ENCODE measurements around the gene OSCAR.

OSCAR gene

GRCh38 chr19:54125713-54126112 is 25.1 kb upstream of the OSCAR start:
- TF ChIP-seq REST (IDR thresholded peaks at IDR 0.05; ENCODE audit: insufficient read depth in 1 of 2, low read depth in 2 of 2, low read length in 2 of 2) (no peak), POLR2AphosphoS5 (IDR thresholded peaks at IDR 0.05; ENCODE audit: low read depth, low read length) (no peak), FOXP2 (optimal IDR thresholded peaks at IDR 0.05; ENCODE audit: borderline replicate concordance, extremely low read depth, extremely low read length, insufficient read depth) (no peak), TAF1 (IDR thresholded peaks at IDR 0.05; ENCODE audit: borderline replicate concordance, insufficient read depth, low read length) (no peak), SIN3A (IDR thresholded peaks at IDR 0.05; ENCODE audit: borderline replicate concordance, insufficient read depth, low read length) (no peak)

DNA sequence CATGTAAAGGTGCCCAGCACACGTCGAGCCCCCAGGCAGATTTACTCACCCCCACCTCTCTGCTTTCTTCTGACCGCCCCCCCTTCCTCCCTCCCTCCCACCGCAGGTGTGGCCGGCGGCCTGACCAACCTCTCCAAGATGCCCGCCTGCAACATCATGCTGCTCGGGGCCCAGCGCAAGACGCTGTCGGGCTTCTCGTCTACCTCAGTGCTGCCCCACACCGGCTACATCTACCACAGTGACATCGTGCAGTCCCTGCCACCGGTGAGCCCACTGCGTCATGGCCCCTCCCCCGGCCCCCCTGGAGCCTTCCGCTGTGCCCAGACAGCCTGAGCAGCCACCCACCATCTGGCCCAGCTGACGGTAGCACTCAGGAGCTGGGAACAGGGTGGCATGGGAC is 23.8 kb upstream of the OSCAR start:
- TF ChIP-seq POLR2AphosphoS5 (IDR thresholded peaks at IDR 0.05; ENCODE audit: low read depth, low read length) (no peak), FOXP2 (optimal IDR thresholded peaks at IDR 0.05; ENCODE audit: borderline replicate concordance, extremely low read depth, extremely low read length, insufficient read depth) (no peak), SIN3A (IDR thresholded peaks at IDR 0.05; ENCODE audit: borderline replicate concordance, insufficient read depth, low read length) (no peak)

- TF ChIP-seq POLR2AphosphoS5 (IDR thresholded peaks at IDR 0.05; ENCODE audit: low read depth, low read length), result no peak
- TF ChIP-seq REST (IDR thresholded peaks at IDR 0.05; ENCODE audit: insufficient read depth in 1 of 2, low read depth in 2 of 2, low read length in 2 of 2), result no peak
- no peak for TF ChIP-seq SIN3A (IDR thresholded peaks at IDR 0.05; ENCODE audit: borderline replicate concordance, insufficient read depth, low read length)
- TF ChIP-seq TAF1 (IDR thresholded peaks at IDR 0.05; ENCODE audit: borderline replicate concordance, insufficient read depth, low read length), result no peak
These were observed 23.1 kb upstream of the OSCAR start for GRCh38 chr19:54123682-54124081.

DNA sequence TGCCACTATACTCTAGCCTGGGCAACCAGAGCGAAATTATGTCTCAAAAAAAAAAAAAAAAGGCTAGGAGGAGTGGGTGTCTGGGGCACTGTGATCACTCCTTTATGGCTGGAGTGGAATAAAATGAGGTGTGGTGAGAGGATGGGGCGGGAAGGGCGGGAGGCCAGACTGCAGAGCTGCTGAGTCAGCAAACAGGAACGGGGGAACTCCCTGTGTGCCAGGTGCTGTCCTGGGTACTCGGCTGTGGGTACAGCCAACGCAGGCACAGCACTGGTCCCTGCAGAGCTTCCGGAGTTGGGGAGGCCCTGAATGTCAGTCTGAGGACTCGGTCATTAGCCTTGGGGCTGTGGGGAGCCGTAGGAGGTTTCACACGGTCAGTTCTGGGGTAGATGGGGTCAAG is 20.7 kb upstream of the OSCAR start:
- TF ChIP-seq SIN3A (IDR thresholded peaks at IDR 0.05; ENCODE audit: borderline replicate concordance, insufficient read depth, low read length), result no peak
- no peak for TF ChIP-seq FOXP2 (optimal IDR thresholded peaks at IDR 0.05; ENCODE audit: borderline replicate concordance, extremely low read depth, extremely low read length, insufficient read depth)
- TF ChIP-seq REST (IDR thresholded peaks at IDR 0.05; ENCODE audit: insufficient read depth in 1 of 2, low read depth in 2 of 2, low read length in 2 of 2), result no peak
- no peak for TF ChIP-seq TAF1 (IDR thresholded peaks at IDR 0.05; ENCODE audit: borderline replicate concordance, insufficient read depth, low read length)
- no peak for TF ChIP-seq POLR2AphosphoS5 (IDR thresholded peaks at IDR 0.05; ENCODE audit: low read depth, low read length)

DNA sequence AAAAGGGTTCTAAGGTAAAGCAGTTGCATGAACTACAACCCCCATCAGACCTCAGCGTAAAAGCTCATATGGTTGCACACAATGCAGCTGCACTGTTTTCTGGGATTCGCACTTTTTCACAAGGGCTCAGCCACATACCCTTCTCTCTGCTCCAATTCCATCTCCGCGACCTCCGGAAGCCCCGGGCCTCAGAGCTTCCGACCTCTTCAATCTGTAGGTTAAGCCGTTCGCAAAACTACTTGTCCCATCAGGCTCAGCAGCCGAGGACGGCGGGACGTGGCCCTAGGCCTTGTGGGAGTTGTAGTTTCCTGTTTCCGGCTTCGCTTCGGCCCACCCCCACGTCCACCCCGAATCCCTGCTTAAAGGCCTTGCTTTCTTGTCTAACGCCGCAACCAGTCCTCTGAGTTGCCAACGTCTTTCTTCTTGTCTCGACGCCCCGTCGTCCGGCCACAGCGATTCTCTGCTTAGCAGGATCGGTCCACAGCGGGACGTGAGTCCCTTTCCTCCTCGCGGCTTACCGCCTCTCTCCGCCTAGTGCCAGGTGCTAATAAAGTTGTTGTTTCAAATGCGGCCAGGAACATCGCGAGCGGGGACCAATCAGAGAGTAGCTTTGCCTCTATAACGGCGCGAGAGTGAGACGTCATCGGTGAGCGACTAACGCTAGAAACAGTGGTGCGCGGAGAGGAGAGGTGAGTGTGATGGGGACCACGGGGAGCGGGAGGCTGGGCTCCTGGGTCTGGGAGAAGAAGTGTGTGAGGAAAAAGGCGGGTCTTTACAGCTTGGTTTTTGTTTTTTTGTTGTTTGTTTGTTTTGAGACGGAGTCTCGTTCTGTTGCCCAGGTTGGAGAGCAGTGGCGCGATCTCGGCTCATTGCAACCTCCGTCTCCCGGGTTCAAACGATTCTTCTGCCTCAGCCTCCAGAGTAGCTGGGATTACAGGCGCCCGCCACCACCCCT is 14.8 kb upstream of the OSCAR start, which contains the start of the genes PRPF31 and TFPT:
Gene PRPF31 (plus strand): TSS at position 646 of the 955 bp plus-strand sequence. CDS start 2,525 bp downstream, outside the sequence.
Gene TFPT (minus strand): TSS at position 549 of the 955 bp plus-strand sequence. CDS start 388 bp downstream, at position 161.
- TF ChIP-seq FOXP2 (optimal IDR thresholded peaks at IDR 0.05; ENCODE audit: borderline replicate concordance, extremely low read depth, extremely low read length, insufficient read depth) (peak; percentile 73), POLR2AphosphoS5 (IDR thresholded peaks at IDR 0.05; ENCODE audit: low read depth, low read length) (peak; percentile 66; the same call in 1 of the 2 replicates), TAF1 (IDR thresholded peaks at IDR 0.05; ENCODE audit: borderline replicate concordance, insufficient read depth, low read length) (peak; percentile 80; the same call in 1 of the 2 replicates), SIN3A (IDR thresholded peaks at IDR 0.05; ENCODE audit: borderline replicate concordance, insufficient read depth, low read length) (peak; percentile 91), REST (IDR thresholded peaks at IDR 0.05; ENCODE audit: insufficient read depth in 1 of 2, low read depth in 2 of 2, low read length in 2 of 2) (no peak; a peak in 1 of 4 replicates)
